Globus pallidus (tissue), 1 donor: ENCODE data around the gene PRSS2.

Experiments
- DNase-seq: peaks from one replicate; pipeline ENCODE4 v3.0.0-alpha.2; 2015; ENCODE audit warnings: low spot score

The PRSS2 gene

GRCh38 chr7:142787034-142787768 is 16.4 kb downstream of the PRSS2 start:
- no peak for DNase-seq

- DNase-seq: no peak
Observed at GRCh38 chr7:142787783-142788182, 17.0 kb downstream of the PRSS2 start.

GRCh38 chr7:142788303-142789289 is 17.8 kb downstream of the PRSS2 start:
- DNase-seq: no peak

- no peak for DNase-seq
Observed at GRCh38 chr7:142789441-142789840, 18.7 kb downstream of the PRSS2 start.

GRCh38 chr7:142790056-142790455 is 19.3 kb downstream of the PRSS2 start:
- no peak for DNase-seq

- DNase-seq: no peak
Observed at GRCh38 chr7:142790555-142790954, 19.8 kb downstream of the PRSS2 start.

GRCh38 chr7:142791502-142791901 is 20.7 kb downstream of the PRSS2 start:
- DNase-seq: no peak

GRCh38 chr7:142792129-142792528 is 21.4 kb downstream of the PRSS2 start:
- DNase-seq: no peak

GRCh38 chr7:142792593-142792992 is 21.8 kb downstream of the PRSS2 start:
- no peak for DNase-seq

GRCh38 chr7:142793156-142793555 is 22.4 kb downstream of the PRSS2 start:
- no peak for DNase-seq

- no peak for DNase-seq
Observed at GRCh38 chr7:142795339-142795863, 24.6 kb downstream of the PRSS2 start.

- no peak for DNase-seq
Observed at GRCh38 chr7:142796001-142796500, 25.3 kb downstream of the PRSS2 start.

GRCh38 chr7:142796501-142797390 is 26.0 kb downstream of the PRSS2 start:
- DNase-seq: no peak

- no peak for DNase-seq
Observed at GRCh38 chr7:142797391-142798377, 26.9 kb downstream of the PRSS2 start.

GRCh38 chr7:142798451-142799436 is 28.0 kb downstream of the PRSS2 start:
- DNase-seq: no peak

- no peak for DNase-seq
Observed at GRCh38 chr7:142799437-142799835, 28.7 kb downstream of the PRSS2 start.

- no peak for DNase-seq
Observed at GRCh38 chr7:142800088-142800487, 29.3 kb downstream of the PRSS2 start.

- no peak for DNase-seq
Observed at GRCh38 chr7:142800699-142801260, 30.0 kb downstream of the PRSS2 start.
